Body of pancreas (tissue), 4 donors: Measurements from ENCODE around the gene SYNPO. TPM values are rescaled to one million over a fixed set of nuclear protein-coding genes. Genes with fewer than 3 reads are reported as not detected.

Experiments used
- ATAC-seq: fragments of 150-250 bp; one replicate; pipeline ENCODE4 v1.9.1; 2016
- DNase-seq, 4 donors: peaks; one replicate each; pipeline ENCODE4 v3.0.0-alpha.2; 2019
- H3K27ac ChIP-seq, 4 donors: fragments of 200-600 bp; sonication (generic); 1 replicate in 3 of 4; 2 replicates in 1 of 4; pipeline versions ENCODE4 v1.5.1 to v1.6.1; 2016 to 2019; ENCODE audit warnings: mild to moderate bottlenecking in 1 of 4, mixed read lengths in 1 of 4, moderate library complexity in 1 of 4
- H3K27me3 ChIP-seq, 2 donors: fragments of 200-600 bp; sonication (generic); one replicate each; pipeline ENCODE4 v1.6.0; 2016; ENCODE audit warnings: mild to moderate bottlenecking in 1 of 2
- H3K36me3 ChIP-seq, 2 donors: fragments of 200-600 bp; sonication (generic); replicated peaks in 1 of 2; 2 replicates each; pipeline ENCODE4 v1.5.1; 2016; ENCODE audit warnings: low read depth in 2 of 2; ENCODE audit not compliant: insufficient read depth in 1 of 2
- H3K4me1 ChIP-seq: fragments of 200-600 bp; sonication (generic); one replicate; pipeline ENCODE4 v1.6.0; 2016
- H3K4me3 ChIP-seq, 2 donors: fragments of 200-600 bp; sonication (generic); 1 replicate in 1 of 2; 2 replicates in 1 of 2; pipeline ENCODE4 v1.5.1; 2016 to 2019
- H3K9me3 ChIP-seq, 3 donors: fragments of 200-600 bp; sonication (generic); 1 replicate in 2 of 3; 2 replicates in 1 of 3; pipeline ENCODE4 v1.5.1; 2016
- POLR2A ChIP-seq, 3 donors: fragments of 450-650 bp; IDR thresholded peaks; one replicate each; pipeline ENCODE4 v1.6.1; 2016; ENCODE audit warnings: antibody characterized with exemption in 3 of 3, mild to moderate bottlenecking in 2 of 3
- WGBS, 2 donors: methylation state at CpG; one replicate each; pipeline ENCODE4 v1.1.5; 2017; 5-methylcytosine and 5-hydroxymethylcytosine counted together
- intact Hi-C: fragments of 100-400 bp; cut with DNase I; formaldehyde crosslinking; loops from one replicate; pipeline ENCODE4 v1.15.1; 2023
- total RNA-seq, 2 donors: library from RNA; depleted of rRNA; stranded (reverse); fragments of >200 nt; gene quantifications; one replicate each; pipeline ENCODE4 v1.1.0, GENCODE V29; 2016
- TF ChIP-seq, protein P1 (sequence below), 7 experiments: fragments of 450-650 bp in 4 of 7; fragments of 200-600 bp in 3 of 7; sonication (generic) in 3 of 7; IDR thresholded peaks; one replicate each; pipeline ENCODE4 v1.5.1; 2016 to 2019; ENCODE audit warnings: antibody characterized with exemption in 7 of 7

SYNPO gene
- total RNA-seq, 2 donors from 2014 or later = 18.4 to 40.9 TPM

DNA sequence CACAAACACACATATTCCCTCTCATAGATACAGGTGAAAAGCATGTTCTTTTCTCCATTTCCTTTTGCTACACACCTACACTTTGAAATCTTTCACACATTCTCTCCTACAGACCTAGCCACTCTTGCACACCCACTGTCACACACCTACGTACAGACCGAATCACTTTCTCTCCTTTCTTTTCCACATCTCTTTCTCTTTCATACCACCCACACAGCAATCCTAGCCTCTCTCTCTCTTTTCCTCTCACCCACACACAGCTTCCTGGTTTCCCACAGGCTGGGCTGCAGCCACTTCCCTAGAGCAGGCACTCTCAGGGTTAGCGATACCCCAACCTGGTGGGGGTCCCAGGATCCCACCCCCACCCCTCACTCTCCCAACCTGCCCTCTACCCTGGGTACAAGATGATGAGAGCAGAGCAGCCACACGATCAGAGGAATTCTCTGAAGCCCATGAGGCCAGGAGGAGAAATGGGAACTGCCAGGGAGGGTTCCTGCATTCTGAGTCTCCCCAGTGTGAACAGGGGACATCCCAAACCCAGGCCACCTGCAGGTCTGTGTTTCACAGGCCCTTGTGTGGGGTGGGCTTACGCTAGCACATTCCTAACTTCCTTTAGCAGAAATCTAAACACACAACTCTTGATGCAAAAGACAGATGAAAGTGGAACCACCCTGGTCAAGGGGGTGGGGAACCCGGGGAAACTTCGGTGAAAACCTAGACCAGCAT, 17.1 kb upstream of the SYNPO start:
- intact Hi-C loops = no loop called here

DNA sequence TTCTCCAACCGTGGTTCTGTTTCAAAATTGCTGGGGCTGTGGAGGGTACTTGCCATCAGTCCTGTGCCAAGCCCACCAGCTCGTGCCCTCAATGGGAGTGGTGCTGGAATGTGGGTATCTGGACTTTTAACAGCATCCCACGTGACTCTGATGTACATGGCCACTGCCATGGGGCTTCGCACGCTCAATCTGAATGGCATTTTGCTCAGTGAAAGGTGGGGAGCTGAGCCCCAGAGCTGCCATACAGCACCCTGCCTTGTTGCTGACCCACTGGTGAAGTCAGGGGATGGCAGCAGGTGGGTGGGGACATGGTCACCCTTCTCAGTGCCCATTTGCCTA, 16.6 kb upstream of the SYNPO start:
- intact Hi-C loops = no loop called here
- ATAC-seq = no peak
- Histone ChIP-seq H3K36me3 (no peaks in the 10 kb centered on the region), H3K27me3 (no peaks in the 10 kb centered on the region), H3K9me3 (no peaks in the 10 kb centered on the region), H3K4me1 (peaks cover 66% of the 10 kb centered on the region), H3K27ac (peak overlapping the region in 3 of 4 donors; percentile 64 to 94 (median 91)), H3K4me3 (no peak overlapping the region)
- no peak for DNase-seq
- 71 to 77% methylated on average over 2 to 5 of the region's 5 CpGs for WGBS, 2 donors
- TF ChIP-seq, protein P1, sequence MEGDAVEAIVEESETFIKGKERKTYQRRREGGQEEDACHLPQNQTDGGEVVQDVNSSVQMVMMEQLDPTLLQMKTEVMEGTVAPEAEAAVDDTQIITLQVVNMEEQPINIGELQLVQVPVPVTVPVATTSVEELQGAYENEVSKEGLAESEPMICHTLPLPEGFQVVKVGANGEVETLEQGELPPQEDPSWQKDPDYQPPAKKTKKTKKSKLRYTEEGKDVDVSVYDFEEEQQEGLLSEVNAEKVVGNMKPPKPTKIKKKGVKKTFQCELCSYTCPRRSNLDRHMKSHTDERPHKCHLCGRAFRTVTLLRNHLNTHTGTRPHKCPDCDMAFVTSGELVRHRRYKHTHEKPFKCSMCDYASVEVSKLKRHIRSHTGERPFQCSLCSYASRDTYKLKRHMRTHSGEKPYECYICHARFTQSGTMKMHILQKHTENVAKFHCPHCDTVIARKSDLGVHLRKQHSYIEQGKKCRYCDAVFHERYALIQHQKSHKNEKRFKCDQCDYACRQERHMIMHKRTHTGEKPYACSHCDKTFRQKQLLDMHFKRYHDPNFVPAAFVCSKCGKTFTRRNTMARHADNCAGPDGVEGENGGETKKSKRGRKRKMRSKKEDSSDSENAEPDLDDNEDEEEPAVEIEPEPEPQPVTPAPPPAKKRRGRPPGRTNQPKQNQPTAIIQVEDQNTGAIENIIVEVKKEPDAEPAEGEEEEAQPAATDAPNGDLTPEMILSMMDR (IDR thresholded peaks at IDR 0.05) = no peak
- TF ChIP-seq POLR2A (IDR thresholded peaks at IDR 0.05) = no peak

More for the DNA sequence above, 17.1 kb upstream of the SYNPO start:
- Histone ChIP-seq H3K27me3 (no peaks in the 10 kb centered on the region), H3K9me3 (no peaks in the 10 kb centered on the region), H3K4me1 (peaks cover 66% of the 10 kb centered on the region), H3K27ac (peak overlapping the region in 3 of 4 donors; percentile 64 to 94 (median 91)), H3K36me3 (no peaks in the 10 kb centered on the region), H3K4me3 (no peak overlapping the region)
- no peak for ATAC-seq
- no peak for TF ChIP-seq POLR2A (IDR thresholded peaks at IDR 0.05)
- TF ChIP-seq, protein P1 (IDR thresholded peaks at IDR 0.05) = no peak
- 61 to 69% methylated on average over 7 of the region's 7 CpGs for WGBS, 2 donors
- DNase-seq = no peak

DNA sequence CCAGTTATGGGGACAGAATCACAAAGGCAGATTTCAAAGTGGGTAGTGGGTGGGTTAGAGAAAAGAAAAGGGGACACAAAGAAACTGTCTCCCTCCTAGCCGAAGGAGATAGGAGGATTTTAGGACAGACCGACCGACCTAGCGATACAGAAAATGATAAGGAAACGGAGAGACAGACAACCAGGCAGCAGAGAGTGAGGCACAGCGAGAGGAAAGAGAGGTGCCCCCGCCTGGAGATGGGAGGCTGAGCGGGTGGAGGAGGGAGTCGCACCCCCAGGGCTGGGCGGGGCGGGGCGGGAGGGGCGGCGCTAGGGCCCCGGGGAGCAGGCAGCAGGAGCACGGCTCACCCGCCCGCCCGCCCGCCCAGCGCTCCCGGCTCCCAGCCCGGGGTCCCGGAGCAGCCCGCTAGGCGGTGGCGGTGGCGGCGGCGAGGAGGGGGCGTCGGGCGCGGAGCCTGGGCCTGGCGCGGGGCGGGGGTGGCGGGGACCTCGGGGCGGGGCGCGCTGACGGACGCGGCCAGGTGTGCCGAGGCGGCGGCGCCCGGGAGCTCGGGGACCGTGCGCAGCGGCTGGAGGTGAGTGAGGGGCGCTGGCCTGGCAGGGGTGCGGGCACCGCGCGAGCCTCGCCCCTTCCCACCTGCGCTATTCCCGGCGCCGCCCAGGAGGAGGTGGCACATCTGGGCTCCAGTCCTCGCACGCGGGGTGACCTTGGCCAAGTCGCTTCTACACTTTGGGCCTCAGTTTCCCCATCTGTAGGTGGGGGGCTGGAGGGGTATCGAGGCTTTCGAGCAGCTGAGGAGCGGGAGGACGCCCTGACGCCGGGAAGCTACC, 15.9 kb upstream of the SYNPO start:
- peak in 1 of 3 donors; percentile 30 for TF ChIP-seq POLR2A (IDR thresholded peaks at IDR 0.05)
- TF ChIP-seq, protein P1 (IDR thresholded peaks at IDR 0.05) = no peak
- peak in 1 of 4 donors; percentile 52 for DNase-seq
- peaks cover 60% of the 10 kb centered on the region for H3K4me1 ChIP-seq

DNA sequence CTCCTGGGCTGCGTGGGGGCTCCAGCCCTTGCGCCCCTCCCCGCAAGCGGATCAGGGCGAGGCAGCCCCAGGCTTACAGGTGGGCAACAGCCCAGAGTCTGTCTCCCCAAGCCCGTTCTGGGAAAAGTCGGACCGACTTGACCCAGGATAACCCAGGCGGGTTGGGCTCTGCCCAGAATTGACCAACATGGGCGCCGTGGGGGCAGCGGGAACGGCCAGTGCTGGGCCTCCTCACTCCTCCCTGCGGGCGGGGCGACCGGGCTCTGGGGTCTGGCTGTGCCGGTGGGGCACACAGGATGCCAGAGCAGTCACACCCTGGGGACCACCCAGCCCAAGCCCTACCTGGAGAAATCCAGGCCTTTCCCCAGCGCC, 15.3 kb upstream of the SYNPO start:
- peaks cover 61% of the 10 kb centered on the region for H3K4me1 ChIP-seq
- WGBS, 2 donors = 20% methylated on average over 19 of the region's 19 CpGs; no CpG with 5 or more reads in 1 of the 2 donors
- no peaks in the 10 kb centered on the region for H3K27me3 ChIP-seq
- TF ChIP-seq, protein P1 (IDR thresholded peaks at IDR 0.05) = no peak
- peak in 1 of 3 donors; percentile 18 for TF ChIP-seq POLR2A (IDR thresholded peaks at IDR 0.05)
- peak in 2 of 4 donors; percentile 56 to 62 for DNase-seq
- H3K27ac ChIP-seq = peak overlapping the region; percentile 57 to 94 (median 90)
- no peaks in the 10 kb centered on the region for H3K9me3 ChIP-seq
- no peaks in the 10 kb centered on the region for H3K36me3 ChIP-seq
- peak; percentile 36 for ATAC-seq
- H3K4me3 ChIP-seq = peak overlapping the region; percentile 43 to 96
- intact Hi-C loops = no loop called here

More for the DNA sequence above, 15.9 kb upstream of the SYNPO start:
- Histone ChIP-seq H3K27ac (peak overlapping the region; percentile 57 to 94 (median 90)), H3K4me3 (peak overlapping the region; percentile 43 to 96), H3K9me3 (no peaks in the 10 kb centered on the region), H3K27me3 (no peaks in the 10 kb centered on the region), H3K36me3 (no peaks in the 10 kb centered on the region)
- 2 to 6% methylated on average over 9 to 71 of the region's 74 CpGs for WGBS, 2 donors
- ATAC-seq = peak; percentile 55
- intact Hi-C loops = no loop called here
